Esophagus muscularis mucosa (tissue), 4 donors: ENCODE measurements around the gene BCKDHB. TPM values are rescaled to one million over a fixed set of nuclear protein-coding genes. Genes with fewer than 3 reads are reported as not detected.

ENCODE experiments used
- DNase-seq: peaks from one replicate; pipeline ENCODE4 v3.0.0-alpha.2; 2017; ENCODE audit errors: extremely low spot score
- H3K27ac ChIP-seq, 4 donors: fragments of 200-600 bp; sonication (generic); replicated peaks in 1 of 4; 1 replicate in 3 of 4; 2 replicates in 1 of 4; pipeline ENCODE4 v1.5.1; 2016 to 2019; ENCODE audit warnings: mild to moderate bottlenecking in 1 of 4
- H3K27me3 ChIP-seq, 4 donors: fragments of 200-600 bp; sonication (generic); one replicate each; pipeline versions ENCODE4 v1.5.1 to v1.6.0; 2016 to 2019
- H3K36me3 ChIP-seq, 4 donors: fragments of 200-600 bp; sonication (generic); one replicate each; pipeline ENCODE4 v1.5.1; 2016 to 2019
- H3K4me1 ChIP-seq, 4 donors: fragments of 200-600 bp; sonication (generic); one replicate each; pipeline ENCODE4 v1.5.1; 2016 to 2019
- H3K4me3 ChIP-seq, 4 donors: fragments of 200-600 bp; sonication (generic); 1 replicate in 2 of 4; 2 replicates in 2 of 4; pipeline ENCODE4 v1.5.1; 2016 to 2019; ENCODE audit warnings: mild to moderate bottlenecking in 4 of 4, moderate library complexity in 1 of 4
- H3K9me3 ChIP-seq, 4 donors: fragments of 200-600 bp; sonication (generic); 1 replicate in 3 of 4; 2 replicates in 1 of 4; pipeline ENCODE4 v1.5.1; 2016 to 2019
- EP300 ChIP-seq: sonication (generic); formaldehyde crosslinking; IDR thresholded peaks from one replicate; pipeline ENCODE4 v1.6.1; 2017; ENCODE audit warnings: antibody characterized with exemption
- POLR2A ChIP-seq: fragments of 450-650 bp; IDR thresholded peaks from one replicate; pipeline ENCODE4 v1.6.1; 2017; ENCODE audit warnings: antibody characterized with exemption, moderate library complexity, mild to moderate bottlenecking, low read depth
- POLR2AphosphoS5 ChIP-seq, 2 donors: sonication (generic); formaldehyde crosslinking; IDR thresholded peaks; one replicate each; pipeline ENCODE4 v1.6.1; 2017; ENCODE audit warnings: antibody characterized with exemption in 2 of 2
- WGBS: methylation state at CpG from one replicate; pipeline ENCODE4 v1.1.5; 2018; 5-methylcytosine and 5-hydroxymethylcytosine counted together
- intact Hi-C: fragments of 100-400 bp; cut with DNase I; formaldehyde crosslinking; loops from one replicate; pipeline ENCODE4 v1.15.1; 2023
- total RNA-seq, 4 donors: library from RNA; depleted of rRNA; stranded (reverse); fragments of >200 nt; gene quantifications; one replicate each; pipeline versions ENCODE4 v1.1.0 to v1.2.1, GENCODE V29; 2016
- TF ChIP-seq, protein P1 (sequence below), 3 experiments: fragments of 200-600 bp in 2 of 3; fragments of 450-650 bp in 1 of 3; sonication (generic) in 2 of 3; IDR thresholded peaks; one replicate each; pipeline ENCODE4 v1.5.1; 2017 to 2019; ENCODE audit warnings: antibody characterized with exemption in 3 of 3, mild to moderate bottlenecking in 2 of 3, moderate library complexity in 1 of 3

The BCKDHB gene
- total RNA-seq, 4 donors from 2014 or later, result 12.2 to 26.2 (median 20.6) TPM

DNA sequence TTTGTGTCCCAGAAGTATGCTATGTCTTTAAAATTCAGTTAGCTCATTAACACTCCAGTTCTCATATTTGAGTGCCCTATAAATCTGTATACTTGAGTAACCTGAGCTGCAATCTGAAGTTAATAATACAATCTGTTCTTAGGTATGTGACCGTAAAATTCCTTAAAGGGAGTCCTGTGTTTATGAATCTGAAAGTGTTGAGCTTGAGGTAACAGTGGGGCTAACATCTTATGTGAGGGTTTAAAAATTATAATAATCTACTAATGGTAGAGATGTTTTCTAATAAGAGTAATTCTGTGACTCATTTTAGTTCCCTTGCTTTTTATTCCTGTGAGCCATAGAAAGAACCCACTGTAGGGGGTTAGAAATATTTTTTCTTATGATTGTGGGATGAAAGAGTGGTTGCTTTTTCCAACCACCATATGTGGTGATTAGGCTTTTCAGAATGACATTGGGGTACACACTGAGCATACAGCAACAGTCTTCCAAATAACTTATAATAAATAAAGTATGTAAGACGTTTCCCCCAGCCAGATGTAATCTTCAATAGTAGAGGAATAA, 121.2 kb downstream of the BCKDHB start:
- no peak overlapping the region for H3K4me3 ChIP-seq
- no peaks in the 10 kb centered on the region for H3K9me3 ChIP-seq
- TF ChIP-seq POLR2A (no peak), EP300 (no peak), POLR2AphosphoS5 (IDR thresholded peaks at IDR 0.05) (no peak)
- TF ChIP-seq, protein P1, sequence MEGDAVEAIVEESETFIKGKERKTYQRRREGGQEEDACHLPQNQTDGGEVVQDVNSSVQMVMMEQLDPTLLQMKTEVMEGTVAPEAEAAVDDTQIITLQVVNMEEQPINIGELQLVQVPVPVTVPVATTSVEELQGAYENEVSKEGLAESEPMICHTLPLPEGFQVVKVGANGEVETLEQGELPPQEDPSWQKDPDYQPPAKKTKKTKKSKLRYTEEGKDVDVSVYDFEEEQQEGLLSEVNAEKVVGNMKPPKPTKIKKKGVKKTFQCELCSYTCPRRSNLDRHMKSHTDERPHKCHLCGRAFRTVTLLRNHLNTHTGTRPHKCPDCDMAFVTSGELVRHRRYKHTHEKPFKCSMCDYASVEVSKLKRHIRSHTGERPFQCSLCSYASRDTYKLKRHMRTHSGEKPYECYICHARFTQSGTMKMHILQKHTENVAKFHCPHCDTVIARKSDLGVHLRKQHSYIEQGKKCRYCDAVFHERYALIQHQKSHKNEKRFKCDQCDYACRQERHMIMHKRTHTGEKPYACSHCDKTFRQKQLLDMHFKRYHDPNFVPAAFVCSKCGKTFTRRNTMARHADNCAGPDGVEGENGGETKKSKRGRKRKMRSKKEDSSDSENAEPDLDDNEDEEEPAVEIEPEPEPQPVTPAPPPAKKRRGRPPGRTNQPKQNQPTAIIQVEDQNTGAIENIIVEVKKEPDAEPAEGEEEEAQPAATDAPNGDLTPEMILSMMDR (IDR thresholded peaks at IDR 0.05), result no peak
- no peak for DNase-seq
- no peaks in the 10 kb centered on the region for H3K4me1 ChIP-seq
- WGBS, result 87% methylated on average over 2 of the region's 2 CpGs
- H3K36me3 ChIP-seq, result no peaks in the 10 kb centered on the region
- no peaks in the 10 kb centered on the region for H3K27me3 ChIP-seq
- intact Hi-C loops, result no loop called here
- H3K27ac ChIP-seq, result no peak overlapping the region

DNA sequence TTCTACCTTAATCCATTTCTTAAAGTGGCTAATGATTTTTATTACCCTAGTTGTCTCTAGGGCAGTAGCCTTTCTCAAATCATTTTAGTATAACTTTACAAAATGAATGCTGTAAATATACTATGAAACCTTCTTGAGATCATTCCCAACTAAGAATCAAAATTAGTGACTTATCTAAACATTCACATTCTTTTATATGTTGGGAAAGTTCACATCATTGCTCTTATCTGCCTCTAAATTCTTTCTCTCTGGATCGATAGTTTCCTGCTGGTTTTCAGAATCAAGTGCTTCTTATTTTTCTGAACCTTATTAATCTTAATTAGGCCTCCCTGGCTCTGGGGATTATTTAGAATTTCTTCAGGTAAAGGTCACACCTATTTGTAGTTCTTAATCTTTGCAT, 126.8 kb downstream of the BCKDHB start:
- Histone ChIP-seq H3K27me3 (no peaks in the 10 kb centered on the region), H3K4me3 (no peak overlapping the region), H3K4me1 (no peaks in the 10 kb centered on the region), H3K36me3 (no peaks in the 10 kb centered on the region), H3K27ac (no peak overlapping the region), H3K9me3 (no peaks in the 10 kb centered on the region)
- 90% methylated on average over 1 of the region's 1 CpG for WGBS
- DNase-seq, result no peak
- TF ChIP-seq POLR2AphosphoS5 (IDR thresholded peaks at IDR 0.05) (no peak), POLR2A (no peak), EP300 (no peak)
- TF ChIP-seq, protein P1 (IDR thresholded peaks at IDR 0.05), result no peak
- intact Hi-C loops, result no loop called here

DNA sequence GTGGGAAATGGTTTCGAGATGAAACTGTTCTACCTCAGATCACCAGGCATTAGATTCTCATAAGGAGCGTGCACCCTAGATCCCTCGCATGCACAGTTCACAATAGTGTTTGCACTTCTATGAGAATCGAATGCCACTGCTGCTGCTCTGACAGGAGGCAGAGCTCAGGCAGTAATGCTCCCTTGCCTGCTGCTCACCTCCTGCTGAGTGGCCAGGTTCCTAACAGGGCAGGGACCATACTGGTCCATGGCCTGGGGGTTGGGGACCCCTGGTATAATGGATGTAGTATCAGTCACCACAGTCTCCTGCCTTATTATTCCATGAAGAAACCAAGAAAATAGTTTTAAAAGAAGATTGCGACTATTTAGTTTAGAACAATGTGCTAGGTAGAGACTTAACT, 127.5 kb downstream of the BCKDHB start:
- 87% methylated on average over 4 of the region's 5 CpGs for WGBS
- Histone ChIP-seq H3K36me3 (no peaks in the 10 kb centered on the region), H3K4me3 (no peak overlapping the region), H3K27me3 (no peaks in the 10 kb centered on the region), H3K9me3 (no peaks in the 10 kb centered on the region), H3K4me1 (no peaks in the 10 kb centered on the region), H3K27ac (no peak overlapping the region)
- DNase-seq, result no peak
- TF ChIP-seq, protein P1 (IDR thresholded peaks at IDR 0.05), result no peak
- TF ChIP-seq POLR2A (no peak), EP300 (no peak), POLR2AphosphoS5 (IDR thresholded peaks at IDR 0.05) (no peak)
- intact Hi-C loops, result no loop called here

DNA sequence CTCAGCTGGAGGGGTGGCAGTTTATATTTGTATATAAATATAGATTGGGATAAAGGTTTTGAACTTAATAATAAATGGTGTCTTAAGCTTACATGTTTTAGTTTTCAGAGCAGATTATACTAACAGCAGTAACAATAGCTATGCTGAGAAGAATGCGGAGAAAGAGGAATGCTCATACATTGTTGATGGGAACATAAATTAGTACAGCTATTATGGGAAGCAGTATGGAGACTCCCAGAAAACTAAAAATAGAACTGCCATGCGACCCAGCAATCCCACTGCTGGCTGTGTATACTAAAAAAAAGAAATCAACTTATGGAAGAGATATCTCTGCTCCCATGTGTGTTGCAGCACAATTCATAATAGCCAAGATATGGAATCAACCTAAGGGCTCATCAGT, 127.9 kb downstream of the BCKDHB start:
- Histone ChIP-seq H3K27ac (no peak overlapping the region), H3K4me1 (no peaks in the 10 kb centered on the region), H3K4me3 (no peak overlapping the region), H3K27me3 (no peaks in the 10 kb centered on the region), H3K36me3 (no peaks in the 10 kb centered on the region), H3K9me3 (no peaks in the 10 kb centered on the region)
- WGBS, result 47% methylated on average over 2 of the region's 2 CpGs
- TF ChIP-seq, protein P1 (IDR thresholded peaks at IDR 0.05), result no peak
- no peak for TF ChIP-seq EP300
- TF ChIP-seq POLR2AphosphoS5 (IDR thresholded peaks at IDR 0.05), result no peak
- TF ChIP-seq POLR2A, result no peak
- intact Hi-C loops, result no loop called here
- DNase-seq, result no peak

DNA sequence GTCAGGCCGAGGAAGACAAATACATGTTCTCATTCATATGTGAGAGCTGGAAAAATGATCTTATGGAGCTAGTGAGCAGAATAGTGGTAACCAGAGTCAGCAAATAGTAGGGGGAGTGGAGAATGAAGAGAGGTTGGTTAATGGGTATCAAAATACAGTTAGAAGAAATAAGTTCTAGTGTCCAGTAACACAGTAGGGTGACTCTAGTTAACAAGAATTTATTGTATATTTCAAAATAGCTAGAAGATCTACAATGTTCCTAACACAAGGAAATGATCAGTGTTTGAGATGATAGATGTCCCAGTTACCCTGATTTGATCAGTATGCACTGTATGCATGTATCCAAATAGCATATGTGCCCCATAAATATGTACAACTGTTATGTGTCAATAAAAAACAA, 128.4 kb downstream of the BCKDHB start:
- no peak for DNase-seq
- H3K4me3 ChIP-seq, result no peak overlapping the region
- H3K27me3 ChIP-seq, result no peaks in the 10 kb centered on the region
- intact Hi-C loops, result no loop called here
- TF ChIP-seq, protein P1 (IDR thresholded peaks at IDR 0.05), result no peak
- no peak for TF ChIP-seq EP300
- TF ChIP-seq POLR2A, result no peak
- no peak for TF ChIP-seq POLR2AphosphoS5 (IDR thresholded peaks at IDR 0.05)
- H3K4me1 ChIP-seq, result no peaks in the 10 kb centered on the region
- no peaks in the 10 kb centered on the region for H3K36me3 ChIP-seq
- WGBS, result 92% methylated on average over 1 of the region's 1 CpG
- no peak overlapping the region for H3K27ac ChIP-seq
- no peaks in the 10 kb centered on the region for H3K9me3 ChIP-seq
